ENCODE data around the gene MYH7B. TPM values are rescaled to one million over a fixed set of nuclear protein-coding genes. Genes with fewer than 3 reads are reported as not detected.

The MYH7B gene
- total RNA-seq, 1 donor from 2014 or later: 0.19 TPM

- H3K9me3 Mint-ChIP-seq: no peaks in the 10 kb centered on the region
- peaks cover 8% of the 10 kb centered on the region for H3K4me1 Mint-ChIP-seq
- H3K27me3 Mint-ChIP-seq: no peaks in the 10 kb centered on the region
- DNase-seq: no peak
- H3K4me3 Mint-ChIP-seq: no peak overlapping the region
- peaks cover 64% of the 10 kb centered on the region for H3K36me3 Mint-ChIP-seq (ENCODE audit: low read depth)
- intact Hi-C loops (cut with micrococcal nuclease): no loop called here
- H3K27ac Mint-ChIP-seq: no peak overlapping the region
Observed at GRCh38 chr20:34928411-34928810, 27.3 kb upstream of the MYH7B start.

- intact Hi-C loops (cut with micrococcal nuclease): no loop called here
- DNase-seq: no peak
- Mint-ChIP-seq H3K36me3 (ENCODE audit: low read depth) (peaks cover 64% of the 10 kb centered on the region), H3K27ac (no peak overlapping the region), H3K4me1 (no peaks in the 10 kb centered on the region), H3K4me3 (no peak overlapping the region), H3K27me3 (no peaks in the 10 kb centered on the region), H3K9me3 (no peaks in the 10 kb centered on the region)
Observed at GRCh38 chr20:34931771-34932170, 23.9 kb upstream of the MYH7B start.

GRCh38 chr20:34938466-34939163, 17.1 kb upstream of the MYH7B start:
- Mint-ChIP-seq H3K4me3 (no peak overlapping the region), H3K4me1 (no peaks in the 10 kb centered on the region), H3K36me3 (ENCODE audit: low read depth) (peaks cover 60% of the 10 kb centered on the region), H3K9me3 (no peaks in the 10 kb centered on the region), H3K27me3 (no peaks in the 10 kb centered on the region), H3K27ac (no peak overlapping the region)
- intact Hi-C loops (cut with micrococcal nuclease): no loop called here
- no peak for DNase-seq

GRCh38 chr20:34940081-34940481, 15.6 kb upstream of the MYH7B start:
- no peaks in the 10 kb centered on the region for H3K27me3 Mint-ChIP-seq
- H3K27ac Mint-ChIP-seq: no peak overlapping the region
- peaks cover 61% of the 10 kb centered on the region for H3K36me3 Mint-ChIP-seq (ENCODE audit: low read depth)
- no peak for DNase-seq
- no peak overlapping the region for H3K4me3 Mint-ChIP-seq
- intact Hi-C loops (cut with micrococcal nuclease): no loop called here
- no peaks in the 10 kb centered on the region for H3K9me3 Mint-ChIP-seq
- no peaks in the 10 kb centered on the region for H3K4me1 Mint-ChIP-seq

GRCh38 chr20:34941226-34941625, 14.4 kb upstream of the MYH7B start:
- Mint-ChIP-seq H3K4me3 (no peak overlapping the region), H3K36me3 (ENCODE audit: low read depth) (peaks cover 63% of the 10 kb centered on the region), H3K4me1 (no peaks in the 10 kb centered on the region), H3K27me3 (no peaks in the 10 kb centered on the region), H3K27ac (no peak overlapping the region), H3K9me3 (no peaks in the 10 kb centered on the region)
- intact Hi-C loops (cut with micrococcal nuclease): no loop called here
- DNase-seq: no peak

- DNase-seq: no peak
- intact Hi-C loops (cut with micrococcal nuclease): no loop called here
- H3K9me3 Mint-ChIP-seq: no peaks in the 10 kb centered on the region
- H3K27me3 Mint-ChIP-seq: no peaks in the 10 kb centered on the region
- H3K27ac Mint-ChIP-seq: no peak overlapping the region
- H3K4me1 Mint-ChIP-seq: no peaks in the 10 kb centered on the region
- peaks cover 58% of the 10 kb centered on the region for H3K36me3 Mint-ChIP-seq (ENCODE audit: low read depth)
- H3K4me3 Mint-ChIP-seq: no peak overlapping the region
Observed at GRCh38 chr20:34942301-34942700, 13.4 kb upstream of the MYH7B start.

- DNase-seq: no peak
- Mint-ChIP-seq H3K36me3 (ENCODE audit: low read depth) (peaks cover 51% of the 10 kb centered on the region), H3K4me1 (no peaks in the 10 kb centered on the region), H3K4me3 (no peak overlapping the region), H3K27me3 (no peaks in the 10 kb centered on the region), H3K9me3 (no peaks in the 10 kb centered on the region), H3K27ac (no peak overlapping the region)
- intact Hi-C loops (cut with micrococcal nuclease): no loop called here
Observed at GRCh38 chr20:34943808-34944567, 11.7 kb upstream of the MYH7B start.

- no peak for DNase-seq
- Mint-ChIP-seq H3K4me3 (no peak overlapping the region), H3K9me3 (no peaks in the 10 kb centered on the region), H3K36me3 (ENCODE audit: low read depth) (peaks cover 54% of the 10 kb centered on the region), H3K27me3 (no peaks in the 10 kb centered on the region), H3K27ac (no peak overlapping the region), H3K4me1 (no peaks in the 10 kb centered on the region)
- intact Hi-C loops (cut with micrococcal nuclease): no loop called here
Observed at GRCh38 chr20:34945315-34946077, 10.2 kb upstream of the MYH7B start.

GRCh38 chr20:34946661-34947060, 9.0 kb upstream of the MYH7B start:
- Mint-ChIP-seq H3K27me3 (no peaks in the 10 kb centered on the region), H3K27ac (no peak overlapping the region), H3K4me3 (no peak overlapping the region), H3K9me3 (no peaks in the 10 kb centered on the region), H3K4me1 (no peaks in the 10 kb centered on the region), H3K36me3 (ENCODE audit: low read depth) (peaks cover 46% of the 10 kb centered on the region)
- intact Hi-C loops (cut with micrococcal nuclease): no loop called here
- DNase-seq: no peak

GRCh38 chr20:34947336-34947735, 8.3 kb upstream of the MYH7B start:
- Mint-ChIP-seq H3K27me3 (no peaks in the 10 kb centered on the region), H3K27ac (no peak overlapping the region), H3K36me3 (ENCODE audit: low read depth) (peaks cover 42% of the 10 kb centered on the region), H3K9me3 (no peaks in the 10 kb centered on the region), H3K4me3 (no peak overlapping the region), H3K4me1 (no peaks in the 10 kb centered on the region)
- intact Hi-C loops (cut with micrococcal nuclease): no loop called here
- DNase-seq: no peak

GRCh38 chr20:34948030-34948429, 7.6 kb upstream of the MYH7B start:
- H3K4me1 Mint-ChIP-seq: peaks cover 3% of the 10 kb centered on the region
- no peak overlapping the region for H3K4me3 Mint-ChIP-seq
- intact Hi-C loops (cut with micrococcal nuclease): no loop called here
- DNase-seq: no peak
- no peaks in the 10 kb centered on the region for H3K27me3 Mint-ChIP-seq
- no peaks in the 10 kb centered on the region for H3K9me3 Mint-ChIP-seq
- peaks cover 37% of the 10 kb centered on the region for H3K36me3 Mint-ChIP-seq (ENCODE audit: low read depth)
- H3K27ac Mint-ChIP-seq: no peak overlapping the region

- no peaks in the 10 kb centered on the region for H3K27me3 Mint-ChIP-seq
- no peaks in the 10 kb centered on the region for H3K9me3 Mint-ChIP-seq
- peaks cover 30% of the 10 kb centered on the region for H3K36me3 Mint-ChIP-seq (ENCODE audit: low read depth)
- no peak overlapping the region for H3K4me3 Mint-ChIP-seq
- no peak for DNase-seq
- H3K27ac Mint-ChIP-seq: no peak overlapping the region
- H3K4me1 Mint-ChIP-seq: peaks cover 5% of the 10 kb centered on the region
- intact Hi-C loops (cut with micrococcal nuclease): no loop called here
Observed at GRCh38 chr20:34949120-34949519, 6.5 kb upstream of the MYH7B start.

- no peak overlapping the region for H3K4me3 Mint-ChIP-seq
- H3K4me1 Mint-ChIP-seq: peaks cover 21% of the 10 kb centered on the region
- H3K36me3 Mint-ChIP-seq (ENCODE audit: low read depth): peaks cover 27% of the 10 kb centered on the region
- intact Hi-C loops (cut with micrococcal nuclease): no loop called here
- DNase-seq: no peak
- no peak overlapping the region for H3K27ac Mint-ChIP-seq
- H3K9me3 Mint-ChIP-seq: no peaks in the 10 kb centered on the region
- no peaks in the 10 kb centered on the region for H3K27me3 Mint-ChIP-seq
Observed at GRCh38 chr20:34951252-34951651, 4.4 kb upstream of the MYH7B start.

GRCh38 chr20:34951652-34952051, 4.0 kb upstream of the MYH7B start:
- intact Hi-C loops (cut with micrococcal nuclease): no loop called here
- Mint-ChIP-seq H3K4me1 (peaks cover 25% of the 10 kb centered on the region), H3K36me3 (ENCODE audit: low read depth) (peaks cover 24% of the 10 kb centered on the region), H3K9me3 (no peaks in the 10 kb centered on the region), H3K27ac (no peak overlapping the region), H3K27me3 (no peaks in the 10 kb centered on the region), H3K4me3 (no peak overlapping the region)
- DNase-seq: no peak
